SK-N-MC (cell line): ENCODE results near the gene EYA3.

Experiments used
- DNase-seq: peaks from one replicate; pipeline ENCODE4 v3.0.0-alpha.2; 2011; ENCODE audit warnings: low read depth, low spot score
- H3K27ac ChIP-seq: fragments of 200-600 bp; sonication (generic); 2 replicates; pipeline ENCODE4 v1.5.1; 2016; ENCODE audit warnings: mixed run types
- H3K36me3 ChIP-seq: fragments of 200-600 bp; sonication (generic); 2 replicates; pipeline ENCODE4 v1.6.1; 2017; ENCODE audit warnings: antibody characterized with exemption, low read length, mixed read lengths; ENCODE audit not compliant: insufficient read depth
- H3K4me3 ChIP-seq: fragments of 200-600 bp; sonication (generic); 2 replicates; pipeline ENCODE4 v1.5.1; 2016
- H3K9ac ChIP-seq: fragments of 200-600 bp; sonication (generic); 2 replicates; pipeline ENCODE4 v1.8.0; 2017; ENCODE audit warnings: mixed run types, mixed read lengths; ENCODE audit not compliant: insufficient read length
- H3K9me3 ChIP-seq: fragments of 200-600 bp; sonication (generic); 2 replicates; pipeline ENCODE4 v1.6.1; 2017; ENCODE audit warnings: low read depth, mild to moderate bottlenecking, antibody characterized with exemption, low read length, moderate library complexity, mixed read lengths
- EZH2 ChIP-seq: fragments of 200-600 bp; sonication (generic); IDR thresholded peaks from one replicate; pipeline ENCODE4 v1.6.1; 2017; ENCODE audit warnings: antibody characterized with exemption
- FOXP2 ChIP-seq: optimal IDR thresholded peaks from 2 replicates; pipeline ENCODE3; 2011; ENCODE audit warnings: mild to moderate bottlenecking, moderate library complexity; ENCODE audit not compliant: insufficient read depth; ENCODE audit errors: extremely low read length, control extremely low read depth
- POLR2AphosphoS5 ChIP-seq: IDR thresholded peaks from 2 replicates; pipeline ENCODE4 v1.6.1; 2012; ENCODE audit warnings: mild to moderate bottlenecking, low read depth, low read length, borderline replicate concordance

Gene EYA3

DNA sequence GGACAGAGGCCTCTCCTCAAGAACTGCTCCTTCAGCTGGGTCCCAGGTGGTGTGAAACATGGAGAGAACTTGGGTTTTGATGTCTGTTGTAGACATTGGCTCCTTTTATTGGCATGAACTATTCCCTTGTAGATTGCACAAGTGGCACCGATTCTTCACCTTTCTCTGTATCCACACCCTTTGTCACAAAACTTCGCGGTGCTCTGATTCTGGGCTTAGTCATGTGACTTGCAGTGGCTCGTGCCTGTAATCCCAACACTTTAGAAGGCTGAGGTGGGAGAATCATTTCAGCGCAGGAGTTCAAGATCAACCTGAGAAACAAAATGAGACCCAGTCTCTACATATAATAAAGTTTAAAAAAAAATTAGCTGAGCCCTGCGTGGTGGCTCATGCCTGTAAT lies 42.5 kb upstream of the EYA3 start:
- no peaks in the 10 kb centered on the region for H3K9me3 ChIP-seq
- no peak for DNase-seq
- H3K27ac ChIP-seq = no peak overlapping the region
- no peak overlapping the region for H3K9ac ChIP-seq
- TF ChIP-seq POLR2AphosphoS5 (no peak), EZH2 (no peak), FOXP2 (no peak)
- H3K36me3 ChIP-seq = no peaks in the 10 kb centered on the region
- H3K4me3 ChIP-seq = no peak overlapping the region

DNA sequence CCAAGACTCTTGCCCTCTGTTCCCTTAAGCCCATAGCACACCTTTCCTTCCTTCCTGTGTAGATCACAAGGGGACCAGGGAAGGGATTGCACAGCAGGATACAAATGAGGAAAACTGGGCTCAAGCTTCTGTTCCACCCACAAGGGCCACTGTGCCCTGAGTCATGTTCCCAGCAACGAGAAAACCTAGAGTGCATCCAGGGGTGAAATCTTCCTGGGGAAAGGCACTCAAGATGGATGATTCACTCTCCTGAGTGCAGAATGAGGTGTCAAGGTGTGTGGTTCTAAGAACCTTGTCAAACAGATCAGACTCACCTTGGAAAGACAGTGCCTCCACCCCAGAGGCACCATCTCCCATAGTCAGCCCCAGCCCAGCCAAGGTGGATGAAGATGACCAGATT lies 40.7 kb upstream of the EYA3 start:
- no peak for DNase-seq
- no peak overlapping the region for H3K4me3 ChIP-seq
- H3K36me3 ChIP-seq = no peaks in the 10 kb centered on the region
- TF ChIP-seq FOXP2 = no peak
- TF ChIP-seq POLR2AphosphoS5 = no peak
- TF ChIP-seq EZH2 = no peak
- no peaks in the 10 kb centered on the region for H3K9me3 ChIP-seq
- no peak overlapping the region for H3K27ac ChIP-seq
- no peak overlapping the region for H3K9ac ChIP-seq

DNA sequence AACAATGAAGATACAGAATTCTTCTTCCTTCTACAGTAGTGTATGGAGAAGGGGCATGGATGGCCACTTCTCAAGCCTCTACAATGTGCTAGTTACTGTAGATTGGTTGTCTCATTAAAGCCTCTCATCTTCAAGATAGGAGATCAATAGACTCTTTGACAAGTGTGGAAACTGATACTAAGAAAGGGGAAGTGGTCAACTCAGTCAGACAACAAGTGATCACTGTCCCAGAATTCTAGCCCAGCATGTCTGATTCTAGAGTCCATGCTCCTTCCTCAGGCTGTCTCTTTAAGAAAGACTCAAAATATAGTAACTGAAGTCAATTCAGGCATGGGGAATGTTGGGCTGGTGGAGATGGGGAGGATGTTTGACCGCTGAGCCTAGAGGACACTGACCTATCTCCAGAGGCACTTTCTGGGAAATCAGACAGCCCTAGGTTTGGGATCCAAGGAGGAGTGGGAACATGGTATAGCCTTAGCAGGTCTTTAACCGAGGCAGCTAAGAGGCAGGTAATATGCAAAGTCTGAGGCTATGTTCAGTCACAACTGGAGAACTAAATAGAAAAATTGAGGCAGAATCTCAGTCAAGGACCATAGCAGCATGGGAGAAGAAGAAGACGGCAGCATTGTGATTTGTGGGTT lies 39.3 kb upstream of the EYA3 start:
- Histone ChIP-seq H3K9ac (no peak overlapping the region), H3K27ac (no peak overlapping the region), H3K36me3 (no peaks in the 10 kb centered on the region), H3K9me3 (no peaks in the 10 kb centered on the region), H3K4me3 (no peak overlapping the region)
- TF ChIP-seq POLR2AphosphoS5 (no peak), EZH2 (no peak), FOXP2 (no peak)
- DNase-seq = no peak

DNA sequence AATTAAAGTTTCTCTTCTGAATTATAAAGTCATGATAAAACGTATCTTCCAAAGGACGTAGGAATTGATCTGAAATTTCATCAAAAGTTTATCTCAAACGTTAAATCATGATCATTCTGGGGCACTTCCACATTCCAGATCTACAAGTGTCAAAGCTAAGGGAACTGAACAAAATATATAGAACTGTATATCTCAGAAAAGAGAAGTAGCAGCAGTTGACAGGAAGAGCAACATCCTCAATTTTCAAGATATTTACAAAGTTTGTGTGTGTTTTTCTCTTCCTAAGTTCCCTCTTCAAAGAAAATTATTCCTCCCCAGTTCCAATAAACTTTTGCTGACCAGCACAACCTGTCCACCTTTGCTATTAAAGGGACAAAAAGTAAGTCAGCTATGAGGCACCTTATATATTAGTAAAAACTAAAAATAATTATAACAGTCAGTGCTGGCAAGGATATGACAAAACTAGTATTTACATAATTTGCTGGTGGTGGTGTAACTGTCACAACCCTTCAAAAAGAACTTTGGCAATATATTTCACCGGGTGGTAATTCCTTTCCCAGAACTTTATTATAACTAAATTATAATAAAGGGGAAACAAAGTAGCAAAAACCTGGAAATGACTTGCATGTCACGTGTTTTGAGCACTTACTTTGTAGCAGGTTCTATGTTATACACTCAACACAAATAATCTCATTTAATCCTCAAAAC lies 38.5 kb upstream of the EYA3 start:
- H3K27ac ChIP-seq = no peak overlapping the region
- H3K9ac ChIP-seq = no peak overlapping the region
- no peak for TF ChIP-seq POLR2AphosphoS5
- no peak for TF ChIP-seq EZH2
- TF ChIP-seq FOXP2 = no peak
- no peak overlapping the region for H3K4me3 ChIP-seq
- no peaks in the 10 kb centered on the region for H3K36me3 ChIP-seq
- H3K9me3 ChIP-seq = no peaks in the 10 kb centered on the region
- no peak for DNase-seq

DNA sequence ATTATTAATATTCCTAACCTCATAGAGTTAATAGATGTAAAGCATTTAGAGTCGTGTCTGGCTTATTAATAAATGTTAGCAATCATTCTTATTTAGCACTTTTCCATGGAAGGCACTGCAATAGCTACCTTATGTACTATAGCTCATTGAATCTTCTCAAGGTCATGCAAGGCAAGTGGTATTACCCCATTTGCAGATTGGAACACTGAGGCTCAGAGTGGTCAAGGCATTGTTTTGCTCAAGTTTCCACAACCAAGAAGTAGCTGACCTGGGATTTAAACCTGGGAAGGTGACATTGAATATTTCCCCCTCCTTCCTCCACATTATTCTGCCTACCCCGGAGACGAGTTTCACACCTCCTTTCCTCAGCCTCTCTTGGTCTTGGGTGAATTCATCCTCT lies 37.8 kb upstream of the EYA3 start:
- DNase-seq = no peak
- Histone ChIP-seq H3K4me3 (no peak overlapping the region), H3K9me3 (no peaks in the 10 kb centered on the region), H3K36me3 (no peaks in the 10 kb centered on the region), H3K9ac (no peak overlapping the region), H3K27ac (no peak overlapping the region)
- TF ChIP-seq POLR2AphosphoS5 (no peak), FOXP2 (no peak)

DNA sequence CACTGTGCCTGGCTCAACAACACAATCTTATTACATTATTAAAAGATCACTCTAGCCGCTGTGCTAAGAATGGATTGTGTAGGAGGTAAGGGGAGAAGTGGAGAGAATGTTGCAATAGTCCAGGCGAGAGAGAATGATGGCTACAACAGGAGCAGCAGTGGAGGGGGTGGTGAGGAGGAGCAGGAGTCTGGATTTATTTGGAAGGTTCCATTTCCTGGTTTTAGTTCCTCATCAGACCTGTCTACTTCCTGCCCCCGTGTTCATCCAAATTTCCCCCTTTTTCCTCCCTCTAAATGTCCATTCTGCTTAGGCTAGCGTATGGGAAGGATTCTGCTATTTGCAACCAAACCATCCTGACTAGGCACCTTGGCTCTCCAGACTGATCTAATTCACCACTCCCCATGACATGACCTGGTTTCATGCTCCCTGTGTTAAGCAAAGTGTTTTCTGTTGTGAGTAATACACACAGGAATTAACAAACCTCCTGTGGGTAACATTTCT lies 35.1 kb upstream of the EYA3 start:
- no peak overlapping the region for H3K4me3 ChIP-seq
- no peak overlapping the region for H3K9ac ChIP-seq
- H3K9me3 ChIP-seq = no peaks in the 10 kb centered on the region
- no peak overlapping the region for H3K27ac ChIP-seq
- TF ChIP-seq EZH2 = no peak
- H3K36me3 ChIP-seq = no peaks in the 10 kb centered on the region
- no peak for DNase-seq

DNA sequence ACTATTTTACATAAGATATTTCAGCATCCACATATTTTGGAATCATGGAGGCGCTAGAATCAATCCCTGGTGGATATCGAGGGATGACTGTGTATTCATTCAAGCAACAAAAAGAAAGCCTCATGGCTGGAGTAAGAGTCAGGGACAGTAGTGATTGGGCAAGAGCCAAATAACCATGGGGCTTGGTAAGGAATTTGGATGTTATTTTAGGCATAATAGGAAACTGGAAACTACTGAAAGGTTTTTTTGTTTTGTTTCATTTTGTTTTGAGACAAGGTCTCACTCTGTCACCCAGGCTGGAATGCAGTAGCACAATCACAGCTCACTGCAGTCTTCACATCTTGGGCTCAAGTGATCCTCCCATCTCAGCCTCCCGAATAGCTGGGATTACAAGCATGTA lies 33.8 kb upstream of the EYA3 start:
- Histone ChIP-seq H3K27ac (no peak overlapping the region), H3K36me3 (no peaks in the 10 kb centered on the region), H3K9ac (no peak overlapping the region), H3K9me3 (no peaks in the 10 kb centered on the region), H3K4me3 (no peak overlapping the region)
- DNase-seq = no peak
- no peak for TF ChIP-seq EZH2
- TF ChIP-seq POLR2AphosphoS5 = no peak
- TF ChIP-seq FOXP2 = no peak

DNA sequence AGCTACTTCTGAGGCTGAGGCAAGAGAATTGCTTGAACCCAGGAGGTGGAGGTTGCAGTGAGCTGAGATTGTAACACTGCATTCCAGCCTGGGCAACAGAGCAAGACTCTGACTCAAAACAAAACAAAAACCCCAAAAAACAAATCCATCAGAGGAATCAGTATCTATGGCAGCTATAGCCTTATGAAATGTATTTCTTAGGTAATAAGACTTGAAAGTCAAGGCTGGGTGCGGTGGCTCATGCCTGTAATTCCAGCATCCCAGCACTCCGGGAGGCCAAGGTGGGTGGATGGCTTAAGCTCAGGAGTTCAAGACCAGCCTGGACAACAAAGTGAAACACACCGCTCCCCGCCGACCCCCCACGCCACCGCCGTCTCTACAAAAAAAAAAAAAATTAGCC lies 31.1 kb upstream of the EYA3 start:
- Histone ChIP-seq H3K4me3 (no peak overlapping the region), H3K36me3 (no peaks in the 10 kb centered on the region), H3K27ac (no peak overlapping the region), H3K9me3 (no peaks in the 10 kb centered on the region), H3K9ac (no peak overlapping the region)
- TF ChIP-seq POLR2AphosphoS5 = no peak
- TF ChIP-seq EZH2 = no peak
- TF ChIP-seq FOXP2 = no peak
- DNase-seq = no peak
